Progenitor cell of endocrine pancreas (in vitro differentiated cells): ENCODE measurements around the gene FAM53A. TPM values are rescaled to one million over a fixed set of nuclear protein-coding genes. Genes with fewer than 3 reads are reported as not detected.

Experiments
- DNase-seq: peaks from one replicate; pipeline ENCODE4 v3.0.0; 2021; ENCODE audit warnings: low spot score; ENCODE audit not compliant: unreplicated experiment
- H3K27ac Mint-ChIP-seq: 2 replicates; pipeline ENCODE4 v1.8.0; 2021; ENCODE audit warnings: mild to moderate bottlenecking, moderate library complexity, mixed read lengths
- H3K27me3 Mint-ChIP-seq: 2 replicates; pipeline ENCODE4 v1.8.0; 2021; ENCODE audit warnings: mixed read lengths
- H3K36me3 Mint-ChIP-seq: 2 replicates; pipeline ENCODE4 v1.8.0; 2022; ENCODE audit warnings: mixed read lengths; ENCODE audit not compliant: insufficient read depth
- H3K4me1 Mint-ChIP-seq: 2 replicates; pipeline ENCODE4 v1.8.0; 2021; ENCODE audit warnings: low read depth, mixed read lengths
- H3K4me3 Mint-ChIP-seq: 2 replicates; pipeline ENCODE4 v1.8.0; 2021; ENCODE audit warnings: low read depth, mild to moderate bottlenecking, moderate library complexity, mixed read lengths
- H3K9me3 Mint-ChIP-seq: 2 replicates; pipeline ENCODE4 v1.8.0; 2021; ENCODE audit warnings: low read depth, mixed read lengths
- CTCF ChIP-seq: fragments of 200-600 bp; sonication (generic); IDR thresholded peaks from one replicate; pipeline ENCODE4 v1.5.0; 2021; ENCODE audit warnings: antibody characterized with exemption, mild to moderate bottlenecking; ENCODE audit not compliant: unreplicated experiment
- total RNA-seq: library from RNA; stranded (reverse); gene quantifications from 2 replicates; pipeline ENCODE4 v1.2.1, GENCODE V29; 2021

Gene FAM53A
- total RNA-seq, 1 donor from 2014 or later, result 3.0 TPM

- Mint-ChIP-seq H3K4me3 (no peak overlapping the region), H3K27ac (no peak overlapping the region), H3K27me3 (no peaks in the 10 kb centered on the region), H3K36me3 (no peaks in the 10 kb centered on the region), H3K4me1 (no peaks in the 10 kb centered on the region), H3K9me3 (no peaks in the 10 kb centered on the region)
- no peak for DNase-seq
- TF ChIP-seq CTCF, result no peak
Observed at GRCh38 chr4:1626941-1627340, 57.2 kb downstream of the FAM53A start.

GRCh38 chr4:1626151-1626550, 58.0 kb downstream of the FAM53A start:
- Mint-ChIP-seq H3K27me3 (no peaks in the 10 kb centered on the region), H3K9me3 (no peaks in the 10 kb centered on the region), H3K36me3 (no peaks in the 10 kb centered on the region), H3K4me1 (no peaks in the 10 kb centered on the region), H3K27ac (no peak overlapping the region), H3K4me3 (no peak overlapping the region)
- no peak for DNase-seq
- no peak for TF ChIP-seq CTCF

- no peak for DNase-seq
- no peak for TF ChIP-seq CTCF
- H3K36me3 Mint-ChIP-seq, result no peaks in the 10 kb centered on the region
- H3K4me1 Mint-ChIP-seq, result no peaks in the 10 kb centered on the region
- no peak overlapping the region for H3K4me3 Mint-ChIP-seq
- H3K9me3 Mint-ChIP-seq, result no peaks in the 10 kb centered on the region
- H3K27ac Mint-ChIP-seq, result no peak overlapping the region
- H3K27me3 Mint-ChIP-seq, result no peaks in the 10 kb centered on the region
Observed at GRCh38 chr4:1625600-1626138, 58.4 kb downstream of the FAM53A start.

GRCh38 chr4:1624519-1624910, 59.6 kb downstream of the FAM53A start:
- H3K4me3 Mint-ChIP-seq, result no peak overlapping the region
- no peak for TF ChIP-seq CTCF
- no peaks in the 10 kb centered on the region for H3K27me3 Mint-ChIP-seq
- no peak overlapping the region for H3K27ac Mint-ChIP-seq
- H3K36me3 Mint-ChIP-seq, result no peaks in the 10 kb centered on the region
- no peak for DNase-seq
- H3K4me1 Mint-ChIP-seq, result no peaks in the 10 kb centered on the region
- H3K9me3 Mint-ChIP-seq, result no peaks in the 10 kb centered on the region

GRCh38 chr4:1623821-1624518, 60.1 kb downstream of the FAM53A start:
- no peaks in the 10 kb centered on the region for H3K9me3 Mint-ChIP-seq
- no peak overlapping the region for H3K4me3 Mint-ChIP-seq

More at GRCh38 chr4:1623821-1624518, 60.1 kb downstream of the FAM53A start:
- no peak for TF ChIP-seq CTCF
- Mint-ChIP-seq H3K27ac (no peak overlapping the region), H3K36me3 (no peaks in the 10 kb centered on the region), H3K27me3 (no peaks in the 10 kb centered on the region), H3K4me1 (no peaks in the 10 kb centered on the region)
- DNase-seq, result no peak
